ENCODE data around the gene ORC5.

- TF ChIP-seq CTCF (IDR thresholded peaks at IDR 0.05) (no peak), POLR2A (IDR thresholded peaks at IDR 0.05) (no peak)
Measured at GRCh38 chr7:104089612-104090011, 118.2 kb downstream of the ORC5 start.

All from thyroid gland (tissue), 4 donors.